GM18909 (cell line): ENCODE results near the gene CPNE4.

Experiments used
- ATAC-seq: cut with Tn5 transposase; IDR thresholded peaks from one replicate; pipeline ENCODE4 v1.9.1; 2021; ENCODE audit warnings: mild to moderate bottlenecking; ENCODE audit not compliant: unreplicated experiment, poor library complexity

The CPNE4 gene

GRCh38 chr3:131711114-131711768 is 323.6 kb downstream of the CPNE4 start:
- no peak for ATAC-seq

- ATAC-seq = no peak
These were observed 326.6 kb downstream of the CPNE4 start for GRCh38 chr3:131708241-131708640.

GRCh38 chr3:131705558-131706051 is 329.2 kb downstream of the CPNE4 start:
- ATAC-seq = peak; percentile 87

GRCh38 chr3:131705099-131705498 is 329.7 kb downstream of the CPNE4 start:
- ATAC-seq = no peak

GRCh38 chr3:131704098-131704497 is 330.7 kb downstream of the CPNE4 start:
- no peak for ATAC-seq

- ATAC-seq = no peak
These were observed 332.7 kb downstream of the CPNE4 start for GRCh38 chr3:131702146-131702545.

GRCh38 chr3:131701153-131701770 is 333.6 kb downstream of the CPNE4 start:
- no peak for ATAC-seq

- ATAC-seq = no peak
These were observed 335.8 kb downstream of the CPNE4 start for GRCh38 chr3:131699001-131699400.

- no peak for ATAC-seq
These were observed 340.4 kb downstream of the CPNE4 start for GRCh38 chr3:131694376-131694775.

GRCh38 chr3:131692356-131692755 is 342.5 kb downstream of the CPNE4 start:
- no peak for ATAC-seq

GRCh38 chr3:131690800-131691199 is 344.0 kb downstream of the CPNE4 start:
- peak; percentile 69 for ATAC-seq

GRCh38 chr3:131688370-131688769 is 346.4 kb downstream of the CPNE4 start:
- no peak for ATAC-seq

GRCh38 chr3:131669600-131669999 is 365.2 kb downstream of the CPNE4 start:
- ATAC-seq = no peak

- no peak for ATAC-seq
These were observed 376.0 kb downstream of the CPNE4 start for GRCh38 chr3:131658771-131659170.

GRCh38 chr3:131658115-131658514 is 376.7 kb downstream of the CPNE4 start:
- no peak for ATAC-seq

GRCh38 chr3:131655070-131655690 is 379.6 kb downstream of the CPNE4 start:
- ATAC-seq = no peak

GRCh38 chr3:131645638-131646037 is 389.2 kb downstream of the CPNE4 start:
- ATAC-seq = no peak

GRCh38 chr3:131636266-131636775 is 398.5 kb downstream of the CPNE4 start:
- no peak for ATAC-seq

- no peak for ATAC-seq
These were observed 404.0 kb downstream of the CPNE4 start for GRCh38 chr3:131630807-131631206.

GRCh38 chr3:131630097-131630496 is 404.7 kb downstream of the CPNE4 start:
- peak; percentile 98 for ATAC-seq

GRCh38 chr3:131623431-131623830 is 411.4 kb downstream of the CPNE4 start:
- no peak for ATAC-seq
